Activated CD8-positive, alpha-beta memory T cell treated with anti-CD3 and anti-CD28 coated beads, Interleukin-2, amount 50 U/mL, for 48 hours (primary cell): ENCODE results near the gene TMEM239.

ENCODE experiments used
- DNase-seq: peaks from one replicate; pipeline ENCODE4 v3.0.0-alpha.2; 2020

The TMEM239 gene

DNA sequence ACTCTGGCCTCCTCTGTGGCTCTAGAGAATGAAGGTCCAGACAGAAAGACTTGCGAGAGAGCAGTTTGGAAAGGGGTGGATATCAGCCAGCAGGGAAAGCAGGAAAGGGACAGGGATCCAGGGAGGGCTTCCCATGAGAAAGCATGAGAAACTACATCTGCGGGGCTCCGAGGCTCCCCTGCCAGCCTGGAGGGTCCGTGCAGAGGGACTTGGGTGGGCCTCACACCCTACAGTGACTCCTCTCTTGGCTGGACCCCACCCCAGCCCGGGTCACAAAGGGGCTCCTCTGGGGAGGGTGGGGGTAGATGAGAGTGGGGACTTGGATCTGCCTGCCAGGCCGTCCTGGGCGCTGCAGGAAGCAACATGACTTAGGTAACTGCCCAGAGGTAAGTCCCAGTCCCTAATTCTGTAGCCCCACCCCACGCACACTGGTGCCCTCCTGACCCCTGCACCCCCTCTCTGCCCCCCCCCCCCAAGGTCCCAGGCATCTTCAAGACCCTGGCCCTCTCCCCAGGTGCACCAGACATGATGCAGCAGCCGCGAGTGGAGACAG lies at the start of gene TMEM239:
TSS of gene TMEM239 (plus strand) at position 335 of the 553 bp plus-strand sequence. CDS start at position 526, 191 bp downstream.
- peak; percentile 39 for DNase-seq

DNA sequence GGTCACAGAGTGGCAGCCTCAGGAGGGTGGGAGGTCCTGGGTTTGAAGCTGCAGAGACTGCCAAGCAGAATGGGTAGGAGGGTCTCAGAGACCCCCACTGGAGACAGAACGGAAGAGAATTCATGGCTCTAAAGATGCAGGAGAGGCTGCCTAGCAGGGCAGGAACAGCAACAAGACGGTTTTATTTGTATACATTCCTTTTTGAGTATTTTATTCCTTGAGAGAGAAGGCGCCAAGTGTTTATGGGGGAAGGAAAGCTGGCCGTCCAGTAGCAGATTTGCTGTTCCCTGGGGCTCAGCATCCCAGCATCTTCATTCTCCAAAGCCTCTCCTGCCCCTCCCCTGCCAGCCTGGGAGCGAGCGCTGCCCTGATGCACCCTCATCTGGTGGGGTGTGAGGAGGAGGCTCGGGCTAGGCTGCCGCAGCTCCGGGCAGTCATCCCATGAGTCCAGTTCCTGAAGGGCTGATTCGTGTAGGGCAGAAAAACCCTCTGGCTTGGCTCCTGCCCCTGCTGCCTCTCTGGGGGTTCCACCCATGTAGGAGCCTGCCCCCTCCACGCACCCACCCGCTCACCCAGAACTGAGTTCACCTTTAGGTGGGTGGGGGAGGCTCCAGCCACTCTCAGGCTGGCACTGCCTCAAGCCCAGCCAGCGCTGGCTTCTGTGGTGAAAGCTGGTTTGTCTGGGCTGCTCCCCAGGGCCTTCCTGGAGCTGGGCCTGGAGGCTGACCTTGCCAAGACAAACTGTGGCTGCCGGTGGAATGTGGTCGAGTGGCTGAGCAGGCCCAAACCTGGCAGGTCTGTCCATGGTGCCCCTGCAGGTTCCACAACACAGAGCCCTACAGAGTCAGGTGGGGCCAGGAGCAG lies 48.2 kb upstream of the TMEM239 start:
- peak; percentile 41 for DNase-seq

DNA sequence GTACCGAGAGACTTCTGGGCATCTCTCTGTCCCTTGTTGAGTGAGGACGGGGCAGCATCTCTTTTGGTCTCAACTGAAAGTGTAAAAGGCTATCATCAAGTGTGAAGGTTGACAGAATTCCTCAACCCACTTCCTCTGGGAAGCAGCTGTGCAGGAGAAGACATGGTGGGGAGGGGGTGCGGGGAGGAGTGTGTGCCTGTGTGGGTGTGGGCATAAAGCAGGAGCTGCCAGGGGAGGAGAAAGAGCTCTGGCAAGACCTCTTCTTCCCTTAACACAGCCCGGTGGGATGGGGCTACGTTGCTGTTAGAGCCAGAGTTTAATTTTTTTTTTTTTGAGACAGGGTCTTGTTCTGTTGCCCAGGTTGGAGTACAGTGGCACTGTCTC lies 47.5 kb upstream of the TMEM239 start:
- DNase-seq, result no peak

GRCh38 chr20:2770091-2770490 lies 46.1 kb upstream of the TMEM239 start:
- peak; percentile 30 for DNase-seq

DNA sequence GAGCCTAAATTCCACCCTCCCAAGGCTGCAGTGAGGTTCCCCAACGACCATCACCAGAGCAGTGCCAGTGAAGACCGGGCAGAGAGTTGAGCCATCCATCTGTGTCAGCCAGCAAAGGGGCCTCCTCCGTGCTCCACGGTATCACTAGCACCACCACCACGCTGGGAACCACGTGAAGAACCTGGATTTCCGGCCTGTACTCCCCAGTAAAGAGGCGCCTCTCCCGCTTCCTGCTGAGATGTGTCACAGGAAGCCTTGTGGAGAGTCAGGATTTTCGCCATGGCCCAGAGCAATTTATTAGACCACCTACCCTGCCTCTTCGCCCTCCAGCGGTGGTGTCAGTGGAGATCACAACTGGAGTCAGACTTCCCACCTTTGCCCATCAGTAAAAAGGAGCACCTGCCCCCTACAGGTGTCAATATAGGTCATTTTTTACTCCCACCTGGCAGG lies 44.5 kb upstream of the TMEM239 start:
- peak; percentile 48 for DNase-seq

DNA sequence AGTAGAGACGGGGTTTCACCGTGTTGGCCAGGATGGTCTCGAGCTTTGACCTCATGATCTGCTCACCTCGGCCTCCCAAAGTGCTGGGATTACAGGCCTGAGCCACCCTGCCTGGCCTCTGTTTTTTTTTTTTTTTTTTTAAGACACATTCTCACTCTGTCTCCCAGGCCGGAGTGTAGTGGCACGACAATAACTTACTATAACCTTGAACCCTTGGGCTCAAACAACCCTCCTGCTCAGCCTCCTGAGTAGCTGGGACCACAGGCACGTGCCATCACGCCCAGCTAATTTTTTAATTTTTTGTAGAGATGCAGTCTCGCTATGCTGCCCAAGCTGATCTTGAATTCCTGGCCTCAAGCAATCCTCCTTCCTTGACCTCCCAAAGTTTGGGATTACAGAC lies 42.4 kb upstream of the TMEM239 start:
- peak; percentile 7 for DNase-seq

GRCh38 chr20:2775139-2775538 lies 41.0 kb upstream of the TMEM239 start:
- DNase-seq, result peak; percentile 10

DNA sequence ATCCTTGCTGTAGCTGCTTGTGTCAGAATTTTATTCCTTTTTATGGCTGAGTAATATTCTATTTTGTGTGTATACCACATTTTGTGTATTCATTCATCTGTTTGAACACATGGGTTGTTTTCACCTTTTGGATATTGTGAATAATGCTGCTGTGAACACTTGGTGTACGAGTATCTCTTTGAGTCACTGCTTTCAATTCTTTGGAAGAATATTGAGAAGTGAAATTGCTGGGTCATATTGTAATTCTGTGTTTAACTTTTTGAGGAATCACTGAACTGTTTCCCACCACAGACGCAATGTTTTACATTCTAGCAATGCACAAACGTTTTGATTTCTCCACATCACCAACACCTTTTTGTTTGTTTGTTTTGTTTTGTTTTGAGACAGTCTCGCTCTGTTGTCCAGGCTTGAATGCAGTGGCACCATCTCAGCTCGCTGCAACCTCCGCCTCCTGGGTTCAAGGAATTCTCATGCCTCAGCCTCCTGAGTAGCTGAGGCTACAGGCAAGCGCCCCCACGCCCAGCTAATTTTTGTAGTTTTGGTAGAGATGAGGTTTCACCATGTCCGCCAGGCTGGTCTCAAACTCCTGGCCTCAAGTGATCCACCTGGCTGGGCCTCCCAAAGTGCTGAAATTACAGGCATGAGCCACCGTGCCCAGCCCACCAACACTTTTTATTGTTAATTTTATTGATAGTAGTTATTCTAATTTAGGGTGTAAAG lies 37.4 kb upstream of the TMEM239 start:
- peak; percentile 6 for DNase-seq

GRCh38 chr20:2780948-2781347 lies 35.2 kb upstream of the TMEM239 start:
- DNase-seq, result no peak

DNA sequence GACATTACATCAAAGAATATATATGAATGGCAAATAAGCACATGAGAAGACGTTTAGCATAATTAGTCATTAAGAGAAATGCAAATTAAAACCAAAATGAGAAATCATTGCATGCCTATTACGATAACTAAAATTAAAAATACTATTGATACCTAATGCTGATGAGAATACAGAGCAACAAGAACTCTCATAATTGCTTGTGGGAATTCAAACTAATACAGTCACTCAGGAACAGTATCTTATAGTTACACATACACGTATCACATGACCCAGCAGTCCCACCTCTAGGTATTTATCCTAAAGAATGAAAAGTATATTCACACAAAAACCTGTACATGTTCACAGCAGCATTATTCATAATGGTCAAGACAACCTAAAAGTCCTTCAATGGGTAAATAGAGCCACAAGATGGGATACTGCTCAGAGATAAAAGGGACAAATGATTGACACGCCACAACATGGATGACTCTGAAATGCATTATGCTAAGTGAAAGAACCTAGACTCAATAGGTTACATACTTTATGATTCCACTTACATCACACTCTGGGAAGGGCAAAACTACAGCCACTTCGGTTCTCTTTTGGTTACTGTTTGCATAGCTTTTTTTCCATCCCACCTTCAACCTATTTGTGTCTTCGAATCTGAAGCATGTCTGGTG lies 32.1 kb upstream of the TMEM239 start:
- DNase-seq, result no peak

DNA sequence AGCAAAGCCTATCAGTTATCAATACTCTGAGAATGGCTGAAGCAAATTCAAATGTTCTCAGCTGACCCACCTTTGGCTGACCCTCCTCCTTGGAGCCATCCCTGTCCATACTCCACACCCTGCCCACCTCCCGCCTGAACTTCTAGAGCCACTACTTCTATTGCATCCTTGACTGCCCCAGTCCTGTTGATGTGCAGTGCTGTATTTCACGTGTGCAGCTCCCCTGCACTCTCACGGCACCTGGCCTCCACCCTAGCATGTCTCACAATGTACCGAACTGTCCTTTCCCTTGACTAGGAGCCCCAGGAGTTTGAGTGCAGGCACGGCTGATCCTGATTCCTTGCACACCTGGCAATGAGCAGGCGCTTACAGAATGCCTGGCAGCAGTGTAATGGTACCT lies 22.7 kb upstream of the TMEM239 start:
- DNase-seq, result no peak

GRCh38 chr20:2794202-2794748 lies 21.9 kb upstream of the TMEM239 start:
- DNase-seq, result no peak

- DNase-seq, result no peak
Measured at GRCh38 chr20:2794866-2795447, 21.2 kb upstream of the TMEM239 start.

- no peak for DNase-seq
Measured at GRCh38 chr20:2795451-2795850, 20.7 kb upstream of the TMEM239 start.

DNA sequence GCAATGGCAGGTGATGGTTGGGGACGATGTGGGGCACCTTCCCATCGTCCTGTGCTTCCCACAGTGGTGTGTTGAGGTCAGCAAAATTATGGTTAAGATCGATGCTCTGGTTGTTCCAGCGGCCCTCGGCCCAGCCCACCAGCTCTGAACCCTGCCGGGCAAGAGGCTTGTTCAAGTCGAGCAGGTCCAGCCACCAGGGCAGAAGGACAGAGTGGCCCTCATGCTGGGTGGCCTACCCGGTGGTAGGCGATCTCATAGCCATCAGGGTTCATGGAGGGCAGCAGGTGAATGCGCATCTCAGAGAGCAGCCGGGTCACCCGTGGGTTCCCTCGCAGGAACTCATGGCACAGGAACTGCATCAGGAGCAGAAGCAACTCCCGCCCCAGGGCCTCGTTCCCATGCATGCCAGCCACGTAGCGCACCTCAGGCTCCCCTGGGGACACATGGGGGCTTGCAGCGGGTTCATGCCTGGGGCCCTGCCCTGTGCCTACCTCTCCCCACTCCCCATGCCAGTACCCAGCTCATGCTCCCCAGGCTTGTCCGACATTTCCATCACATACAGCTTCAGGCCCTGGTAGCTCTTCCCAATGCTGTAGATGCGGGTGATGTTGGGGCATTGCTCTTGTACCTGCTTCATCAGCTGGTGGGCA lies 20.0 kb upstream of the TMEM239 start:
- no peak for DNase-seq

DNA sequence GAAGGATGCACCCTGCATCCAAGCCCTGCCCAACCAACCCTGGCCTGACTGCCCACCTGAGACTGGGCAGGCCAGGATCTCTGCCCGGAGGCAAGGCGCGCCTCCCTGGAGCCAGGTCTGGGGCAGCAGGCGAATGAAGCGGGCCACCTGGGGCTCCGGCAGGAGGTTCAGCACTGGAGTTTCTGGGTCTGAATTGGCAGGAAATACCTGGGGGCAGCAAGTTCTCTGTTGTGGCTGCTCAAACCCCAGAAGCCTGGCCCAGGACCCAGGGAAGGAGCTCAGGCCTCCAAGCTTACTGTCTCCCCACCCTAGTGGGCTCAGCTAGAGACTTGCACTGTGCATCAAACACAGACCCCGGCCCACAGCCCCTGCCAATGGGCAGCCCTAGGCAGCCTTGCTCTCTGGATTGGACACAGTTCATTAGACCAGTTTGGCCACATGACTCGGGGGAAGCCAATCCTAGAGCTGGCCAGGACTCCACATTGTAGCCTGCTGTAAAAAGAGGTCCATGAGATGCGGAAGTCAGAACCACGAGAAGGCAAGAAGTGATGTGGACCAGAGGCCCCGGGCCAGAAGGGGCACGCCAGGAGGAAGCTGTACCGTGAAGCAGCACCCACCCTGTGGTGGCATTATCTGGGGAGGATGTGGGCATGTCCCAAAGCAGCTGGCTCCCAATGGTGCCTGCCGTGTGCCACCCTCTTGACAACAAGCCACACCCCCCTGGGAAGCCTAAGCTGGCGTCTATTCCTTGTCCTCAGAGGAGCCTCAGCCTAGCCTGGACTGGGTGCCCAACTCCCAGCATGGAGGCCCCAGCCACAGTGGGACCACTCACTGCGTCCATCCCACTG lies 18.8 kb upstream of the TMEM239 start:
- no peak for DNase-seq

DNA sequence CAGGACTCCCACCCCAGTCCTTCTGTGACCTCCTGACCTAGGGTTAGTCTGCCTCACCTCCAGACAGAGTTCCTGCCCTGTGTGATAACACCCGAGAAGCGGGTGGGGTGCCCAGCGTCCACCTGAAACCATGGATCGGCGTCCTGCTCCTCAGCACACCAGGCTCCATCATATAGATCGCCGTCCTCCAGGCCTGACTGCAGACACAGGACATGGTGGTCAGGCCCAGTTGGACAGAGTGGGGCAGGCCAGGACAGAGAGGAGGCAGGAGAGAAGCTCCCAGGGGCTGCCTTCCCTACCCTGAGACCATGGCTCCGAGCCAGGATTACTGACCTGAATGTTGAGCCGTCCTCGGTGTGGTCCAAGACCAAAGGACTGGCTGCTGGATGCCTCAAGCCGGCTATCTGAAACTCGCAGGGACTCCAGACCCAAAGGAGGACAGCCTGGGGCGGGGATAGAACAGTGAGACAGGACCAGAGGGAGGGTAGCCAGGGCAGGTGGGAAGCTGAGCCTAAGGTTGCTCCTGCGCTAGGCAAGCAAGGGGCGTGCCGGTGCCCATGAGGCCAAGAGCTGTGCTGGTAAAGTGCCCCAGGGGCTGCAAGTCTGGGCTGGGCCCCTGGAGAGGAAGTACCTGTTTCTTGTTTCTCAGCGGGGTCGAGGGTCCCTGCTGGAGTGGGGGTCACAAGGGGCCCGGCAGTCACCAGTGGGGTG lies 17.9 kb upstream of the TMEM239 start:
- no peak for DNase-seq

- DNase-seq, result no peak
Measured at GRCh38 chr20:2798814-2799213, 17.4 kb upstream of the TMEM239 start.

- no peak for DNase-seq
Measured at GRCh38 chr20:2799271-2799670, 16.9 kb upstream of the TMEM239 start.
